Endothelial cell of umbilical vein (primary cell): ENCODE results near the gene RMDN2. TPM values are rescaled to one million over a fixed set of nuclear protein-coding genes. Genes with fewer than 3 reads are reported as not detected.

Experiments
- BruUV-seq: library from RNA; stranded (reverse); fragments of 400-500 nt; replicated peaks from 2 replicates; lab custom pipeline; 2021; lab: Mats Ljungman, UMichigan
- CTCF ChIA-PET: fragments of 300-600, 350-600 bp; sonication (Branson Sonifier 250); formaldehyde crosslinking; loops from one replicate; lab custom pipeline; 2021; ENCODE audit warnings: antibody characterized with exemption, inconsistent platforms; lab: Charles Lee
- POLR2A ChIA-PET: fragments of 300-600, 350-600 bp; sonication (Branson Sonifier 250); formaldehyde crosslinking; loops from one replicate; lab custom pipeline; 2021; ENCODE audit warnings: antibody characterized with exemption, inconsistent platforms; lab: Charles Lee
- DNase-seq: peaks from one replicate; pipeline ENCODE4 v3.0.0-alpha.2; 2011; ENCODE audit warnings: low read depth, low spot score
- FAIRE-seq: peaks from 2 replicates; lab custom pipeline; 2011; peaks lifted over from hg19 to GRCh38; lab: Jason Lieb, UNC
- H2AFZ ChIP-seq: 2 replicates; pipeline ENCODE4 v1.6.0; 2012; ENCODE audit warnings: low read depth, low read length, control low read depth, inconsistent platforms
- H3K27ac ChIP-seq: 2 replicates; pipeline ENCODE4 v1.5.1; 2011; ENCODE audit warnings: low read depth, mild to moderate bottlenecking, control low read depth, low read length, moderate library complexity; ENCODE audit not compliant: insufficient read depth
- H3K27me3 ChIP-seq, 2 experiments: 2 replicates each; pipeline versions ENCODE4 v1.6.0 to v1.6.1; 2011; ENCODE audit warnings: low read length in 2 of 2, mixed read lengths in 1 of 2; ENCODE audit not compliant: control insufficient read depth in 2 of 2, insufficient read depth in 2 of 2
- H3K36me3 ChIP-seq, 2 experiments: 2 replicates in 1 of 2; 3 replicates in 1 of 2; pipeline ENCODE4 v1.5.1; 2011; ENCODE audit warnings: low read length in 2 of 2, mild to moderate bottlenecking in 1 of 2, moderate library complexity in 1 of 2; ENCODE audit not compliant: control insufficient read depth in 2 of 2, insufficient read depth in 2 of 2; ENCODE audit errors: extremely low read depth in 1 of 2
- H3K4me1 ChIP-seq: 3 replicates; pipeline ENCODE4 v1.5.1; 2011; ENCODE audit warnings: mild to moderate bottlenecking, low read length; ENCODE audit not compliant: control insufficient read depth, insufficient read depth; ENCODE audit errors: extremely low read depth
- H3K4me2 ChIP-seq: 2 replicates; pipeline ENCODE4 v1.6.1; 2011; ENCODE audit warnings: low read length, control low read depth, mixed read lengths; ENCODE audit not compliant: insufficient read depth
- H3K4me3 ChIP-seq, 3 experiments: fragments of 200-600 bp in 1 of 3; sonication (generic), shearing (Covaris generic) in 1 of 3; replicated peaks in 1 of 3; 2 replicates each; pipeline ENCODE4 v1.5.1; 2011 to 2016; ENCODE audit warnings: control low read depth in 3 of 3, low read length in 3 of 3, mild to moderate bottlenecking in 2 of 3, inconsistent platforms in 1 of 3, low read depth in 1 of 3, moderate library complexity in 1 of 3; ENCODE audit not compliant: insufficient read depth in 1 of 3
- H3K79me2 ChIP-seq: 2 replicates; pipeline ENCODE4 v1.6.0; 2012; ENCODE audit warnings: low read length, inconsistent platforms; ENCODE audit not compliant: control insufficient read depth, insufficient read depth
- H3K9ac ChIP-seq: replicated peaks from 2 replicates; pipeline ENCODE3; 2011; ENCODE audit warnings: low read length, control low read depth; ENCODE audit not compliant: insufficient read depth; ENCODE audit errors: extremely low read depth
- H3K9me1 ChIP-seq: replicated peaks from 3 replicates; pipeline ENCODE4 v1.6.0; 2011; ENCODE audit warnings: mild to moderate bottlenecking, low read length; ENCODE audit not compliant: control insufficient read depth, insufficient read depth; ENCODE audit errors: extremely low read depth
- H3K9me3 ChIP-seq: replicated peaks from 2 replicates; pipeline ENCODE4 v1.5.1; 2012; ENCODE audit warnings: low read length, inconsistent platforms; ENCODE audit not compliant: control insufficient read depth, insufficient read depth
- H4K20me1 ChIP-seq: replicated peaks from 2 replicates; pipeline ENCODE3; 2011; ENCODE audit warnings: mild to moderate bottlenecking, low read length; ENCODE audit not compliant: control insufficient read depth, insufficient read depth; ENCODE audit errors: extremely low read depth
- EZH2 ChIP-seq: IDR thresholded peaks from 2 replicates; pipeline ENCODE4 v1.6.1; 2012; ENCODE audit warnings: borderline replicate concordance, low read depth, mild to moderate bottlenecking, moderate library complexity, low read length, inconsistent platforms; ENCODE audit not compliant: severe bottlenecking
- FOS ChIP-seq: IDR thresholded peaks from 2 replicates; pipeline ENCODE4 v1.6.1; 2011; ENCODE audit warnings: mild to moderate bottlenecking, low read length, moderate library complexity, borderline replicate concordance; ENCODE audit not compliant: insufficient read depth
- GATA2 ChIP-seq: IDR thresholded peaks from 2 replicates; pipeline ENCODE4 v1.7.0; 2011; ENCODE audit warnings: low read depth, mild to moderate bottlenecking, moderate library complexity, mixed read lengths, low read length; ENCODE audit not compliant: insufficient read length, insufficient read depth
- JUN ChIP-seq: IDR thresholded peaks from 2 replicates; pipeline ENCODE4 v1.6.1; 2011; ENCODE audit warnings: borderline replicate concordance, low read depth; ENCODE audit not compliant: insufficient read length, insufficient read depth
- MYC ChIP-seq: IDR thresholded peaks from one replicate; pipeline ENCODE4 v1.6.1; 2011; ENCODE audit warnings: mild to moderate bottlenecking, low read depth, low read length
- POLR2AphosphoS5 ChIP-seq: IDR thresholded peaks from 2 replicates; pipeline ENCODE4 v1.6.1; 2012; ENCODE audit warnings: low read depth, mild to moderate bottlenecking, control low read depth, low read length, moderate library complexity; ENCODE audit not compliant: insufficient read depth
- dilution Hi-C: fragments of 300-500 bp; cut with MboI; formaldehyde crosslinking; loops from one replicate; pipeline ENCODE4 v1.15.0; 2019; ENCODE audit warnings: low sequenced_read_pairs; ENCODE audit not compliant: extremely low pct_ligation_motif_present
- intact Hi-C: fragments of 100-400 bp; cut with micrococcal nuclease; formaldehyde crosslinking; loops from one replicate; pipeline ENCODE4 v1.10.0; 2022
- polyA plus RNA-seq, 4 experiments: library from polyadenylated mRNA; depleted of rRNA in 3 of 4; stranded (reverse) in 3 of 4; unstranded in 1 of 4; fragments of >200 nt; gene quantifications; 2 replicates each; pipeline versions ENCODE4 v1.2.1 to v1.2.3, GENCODE V29; 2011 to 2012; ENCODE audit warnings: missing spikeins in 1 of 4
- total RNA-seq: library from RNA; stranded (reverse); gene quantifications from 2 replicates; pipeline ENCODE4 v1.2.3, GENCODE V29; 2021
- TF ChIP-seq, protein P1 (sequence below): IDR thresholded peaks from 2 replicates; pipeline ENCODE4 v1.6.1; 2011; ENCODE audit not compliant: insufficient read depth, insufficient read length
- TF ChIP-seq, protein P2 (sequence below), 2 donors: IDR thresholded peaks; 1 replicate in 1 of 2; 2 replicates in 1 of 2; pipeline ENCODE4 v1.5.1; 2011; ENCODE audit warnings: low read length in 2 of 2, mild to moderate bottlenecking in 2 of 2, moderate library complexity in 2 of 2, control low read depth in 1 of 2, inconsistent platforms in 1 of 2, low read depth in 1 of 2; ENCODE audit not compliant: insufficient read depth in 1 of 2; ENCODE audit errors: extremely low read depth in 1 of 2

RMDN2 gene
- total and polyA plus RNA-seq, 2 donors (not counting 3 experiments of a cell fraction or from before 2014, with no cell fraction given), result 0.97 to 2.8 TPM

DNA sequence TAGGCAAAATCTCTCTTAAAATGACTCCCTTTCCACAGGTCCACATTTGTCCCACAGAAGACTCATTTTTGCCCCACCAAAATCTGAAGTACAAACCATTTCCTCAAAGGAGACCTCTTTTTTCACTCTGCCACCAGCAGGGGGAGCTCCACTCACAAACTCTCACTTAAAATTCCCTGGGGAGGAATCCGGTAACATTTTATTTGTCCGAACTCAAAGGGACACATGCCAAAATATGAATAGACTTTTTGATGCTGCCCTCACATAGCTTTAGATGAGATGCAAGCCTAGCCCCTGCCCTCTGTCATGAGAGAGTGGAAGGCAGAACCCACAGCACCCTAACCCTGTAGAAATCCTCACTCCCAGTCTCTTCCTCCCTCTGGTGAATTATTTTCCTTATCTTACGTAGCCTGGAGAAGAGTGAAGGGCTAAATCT lies 57.1 kb downstream of the RMDN2 start:
- H2AFZ ChIP-seq, result peak overlapping the region; percentile 64
- no peaks in the 10 kb centered on the region for H3K4me1 ChIP-seq
- H4K20me1 ChIP-seq, result no peaks in the 10 kb centered on the region
- DNase-seq (peak; percentile 60), FAIRE-seq (peak; percentile 64)
- no peaks in the 10 kb centered on the region for H3K79me2 ChIP-seq
- no peaks in the 10 kb centered on the region for H3K36me3 ChIP-seq
- no peaks in the 10 kb centered on the region for H3K9me1 ChIP-seq
- ChIA-PET POLR2A (no interaction called here), CTCF (interaction anchor here (0.6 to 3.7 kb wide), 32 partner anchors 9 to 607 kb away, joined by 3 to 78 read pairs (median 4); no protein-coding TSS in a partner anchor)
- no peak overlapping the region for H3K9ac ChIP-seq
- TF ChIP-seq GATA2 (no peak), MYC (no peak), JUN (no peak), EZH2 (no peak), FOS (no peak), POLR2AphosphoS5 (no peak)
- TF ChIP-seq, protein P1, sequence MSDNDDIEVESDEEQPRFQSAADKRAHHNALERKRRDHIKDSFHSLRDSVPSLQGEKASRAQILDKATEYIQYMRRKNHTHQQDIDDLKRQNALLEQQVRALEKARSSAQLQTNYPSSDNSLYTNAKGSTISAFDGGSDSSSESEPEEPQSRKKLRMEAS, result no peak
- TF ChIP-seq, protein P2, sequence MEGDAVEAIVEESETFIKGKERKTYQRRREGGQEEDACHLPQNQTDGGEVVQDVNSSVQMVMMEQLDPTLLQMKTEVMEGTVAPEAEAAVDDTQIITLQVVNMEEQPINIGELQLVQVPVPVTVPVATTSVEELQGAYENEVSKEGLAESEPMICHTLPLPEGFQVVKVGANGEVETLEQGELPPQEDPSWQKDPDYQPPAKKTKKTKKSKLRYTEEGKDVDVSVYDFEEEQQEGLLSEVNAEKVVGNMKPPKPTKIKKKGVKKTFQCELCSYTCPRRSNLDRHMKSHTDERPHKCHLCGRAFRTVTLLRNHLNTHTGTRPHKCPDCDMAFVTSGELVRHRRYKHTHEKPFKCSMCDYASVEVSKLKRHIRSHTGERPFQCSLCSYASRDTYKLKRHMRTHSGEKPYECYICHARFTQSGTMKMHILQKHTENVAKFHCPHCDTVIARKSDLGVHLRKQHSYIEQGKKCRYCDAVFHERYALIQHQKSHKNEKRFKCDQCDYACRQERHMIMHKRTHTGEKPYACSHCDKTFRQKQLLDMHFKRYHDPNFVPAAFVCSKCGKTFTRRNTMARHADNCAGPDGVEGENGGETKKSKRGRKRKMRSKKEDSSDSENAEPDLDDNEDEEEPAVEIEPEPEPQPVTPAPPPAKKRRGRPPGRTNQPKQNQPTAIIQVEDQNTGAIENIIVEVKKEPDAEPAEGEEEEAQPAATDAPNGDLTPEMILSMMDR (IDR thresholded peaks at IDR 0.05; ENCODE audit: extremely low read depth in 1 of 2, insufficient read depth in 1 of 2, low read depth in 1 of 2, low read length in 2 of 2), result peak; percentile 71 to 80
- no peak overlapping the region for H3K4me3 ChIP-seq
- H3K27me3 ChIP-seq, result no peaks in the 10 kb centered on the region
- no peaks in the 10 kb centered on the region for H3K9me3 ChIP-seq
- no peak overlapping the region for H3K27ac ChIP-seq
- dilution Hi-C loops (no loop called here), intact Hi-C loops (loop anchor here (1.0 to 5.0 kb wide), 4 partner anchors 133 to 527 kb away; partner anchors contain the start of gene ATL2)
- no TSS peak for BruUV-seq
- peak overlapping the region; percentile 37 for H3K4me2 ChIP-seq
